GM03348 (cell line): ENCODE results near the gene SLC66A3.
"Not testable (repeated sequence)": the region's sequence is repeated elsewhere in the genome, so short reads cannot be mapped to it uniquely, and the experiment has no call there.

Source experiments
- DNase-seq: peaks from one replicate; pipeline ENCODE4 v3.0.0; 2012; ENCODE audit warnings: low spot score

Gene SLC66A3

GRCh38 chr2:11163439-11164317 is 8.4 kb downstream of the SLC66A3 start:
- no peak for DNase-seq

- DNase-seq, result not testable (repeated sequence)
Measured at GRCh38 chr2:11165046-11165445, 9.8 kb downstream of the SLC66A3 start.

- DNase-seq, result no peak
Measured at GRCh38 chr2:11166476-11166875, 11.2 kb downstream of the SLC66A3 start.

GRCh38 chr2:11168488-11168887 is 13.2 kb downstream of the SLC66A3 start:
- DNase-seq, result no peak

GRCh38 chr2:11169333-11169732 is 14.1 kb downstream of the SLC66A3 start:
- DNase-seq, result no peak

- DNase-seq, result no peak
Measured at GRCh38 chr2:11174222-11174621, 19.0 kb downstream of the SLC66A3 start.

GRCh38 chr2:11175293-11175795 is 20.1 kb downstream of the SLC66A3 start:
- peak; percentile 67 for DNase-seq

- no peak for DNase-seq
Measured at GRCh38 chr2:11177871-11178690, 22.8 kb downstream of the SLC66A3 start.

- no peak for DNase-seq
Measured at GRCh38 chr2:11179196-11179595, 23.9 kb downstream of the SLC66A3 start.

- no peak for DNase-seq
Measured at GRCh38 chr2:11179899-11180298, 24.6 kb downstream of the SLC66A3 start.

- no peak for DNase-seq
Measured at GRCh38 chr2:11180653-11181052, 25.4 kb downstream of the SLC66A3 start.

GRCh38 chr2:11182951-11183350 is 27.7 kb downstream of the SLC66A3 start:
- no peak for DNase-seq

GRCh38 chr2:11186145-11186544 is 30.9 kb downstream of the SLC66A3 start:
- no peak for DNase-seq

GRCh38 chr2:11187083-11187619 is 31.9 kb downstream of the SLC66A3 start:
- DNase-seq, result peak; percentile 34

GRCh38 chr2:11187731-11188130 is 32.5 kb downstream of the SLC66A3 start:
- DNase-seq, result no peak

GRCh38 chr2:11196246-11196645 is 41.0 kb downstream of the SLC66A3 start:
- DNase-seq, result no peak

GRCh38 chr2:11200651-11201050 is 45.4 kb downstream of the SLC66A3 start:
- DNase-seq, result no peak

- no peak for DNase-seq
Measured at GRCh38 chr2:11201969-11202368, 46.7 kb downstream of the SLC66A3 start.

GRCh38 chr2:11203480-11203879 is 48.2 kb downstream of the SLC66A3 start:
- DNase-seq, result peak; percentile 53

GRCh38 chr2:11208083-11208482 is 52.8 kb downstream of the SLC66A3 start:
- no peak for DNase-seq

- no peak for DNase-seq
Measured at GRCh38 chr2:11212645-11213044, 57.4 kb downstream of the SLC66A3 start.

GRCh38 chr2:11213090-11213638 is 57.9 kb downstream of the SLC66A3 start:
- DNase-seq, result peak; percentile 22
